ENCODE data around the gene DUSP8. TPM values are rescaled to one million over a fixed set of nuclear protein-coding genes. Genes with fewer than 3 reads are reported as not detected.

Gene DUSP8
- total and polyA plus RNA-seq, 2 experiments from 2014 or later, result 0.11 TPM; not detected in 1

DNA sequence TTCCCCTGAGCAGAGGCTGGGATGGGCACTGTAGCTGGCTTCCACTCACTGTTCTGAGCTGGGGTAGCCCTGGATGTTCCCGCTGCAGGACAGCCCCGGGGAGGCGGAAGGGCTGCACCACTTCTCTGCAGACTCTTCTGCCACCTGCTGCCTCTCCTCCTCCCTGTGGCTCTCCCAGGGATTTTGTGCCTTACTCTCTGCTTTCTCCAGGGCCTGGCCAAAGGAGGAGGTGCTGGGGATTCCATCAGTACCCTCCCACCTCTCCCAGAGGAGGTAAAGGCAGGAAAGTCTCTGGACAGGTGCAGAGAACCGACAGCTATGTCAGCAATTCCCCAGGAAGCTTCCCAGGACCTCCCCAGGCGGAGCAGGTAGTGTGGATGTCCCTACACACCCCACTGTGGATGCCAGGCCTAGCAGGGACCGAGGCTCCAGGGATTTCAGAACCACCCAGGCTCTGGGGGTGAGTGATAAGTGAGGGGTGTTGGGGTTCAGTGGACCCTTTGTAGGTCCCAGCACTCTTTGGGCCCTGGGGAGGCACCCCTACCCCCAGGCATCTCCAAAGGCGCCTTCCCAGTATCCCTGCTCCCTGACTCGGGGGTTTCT lies 11.3 kb downstream of the DUSP8 start:
- Histone ChIP-seq H3K4me1 (ENCODE audit: insufficient read depth) (peaks cover 13% of the 10 kb centered on the region), H3K4me3 (no peak overlapping the region), H3F3A (ENCODE audit: insufficient read depth) (no peaks in the 10 kb centered on the region), H3K36me3 (ENCODE audit: low read depth) (no peaks in the 10 kb centered on the region), H3K27me3 (replicated peaks; ENCODE audit: insufficient read depth) (no peaks in the 10 kb centered on the region), H3K79me2 (ENCODE audit: insufficient read depth) (no peaks in the 10 kb centered on the region), H3K4me2 (ENCODE audit: unreplicated experiment) (no peak overlapping the region), H4K20me1 (ENCODE audit: insufficient read depth) (no peaks in the 10 kb centered on the region), H3K9me3 (ENCODE audit: low read depth) (no peaks in the 10 kb centered on the region), H3K27ac (no peak overlapping the region), H3K9me2 (ENCODE audit: insufficient read depth) (no peaks in the 10 kb centered on the region), H3K9ac (no peak overlapping the region), H2AFZ (no peak overlapping the region)
- WGBS, 2 experiments (ENCODE audit: low coverage in 1 of 2, low lambda C conversion rate in 2 of 2, missing lambda C conversion rate in 2 of 2), result 79 to 83% methylated on average over 8 of the region's 8 CpGs
- DNase-seq, result no peak
- TF ChIP-seq EZH2 (IDR thresholded peaks at IDR 0.05; ENCODE audit: insufficient read depth, poor library complexity, severe bottlenecking), result no peak
- TF ChIP-seq EZH2phosphoT487 (IDR thresholded peaks at IDR 0.05; ENCODE audit: insufficient read depth, low read depth), result no peak
- in situ Hi-C loops (cut with MboI), result no loop called here

DNA sequence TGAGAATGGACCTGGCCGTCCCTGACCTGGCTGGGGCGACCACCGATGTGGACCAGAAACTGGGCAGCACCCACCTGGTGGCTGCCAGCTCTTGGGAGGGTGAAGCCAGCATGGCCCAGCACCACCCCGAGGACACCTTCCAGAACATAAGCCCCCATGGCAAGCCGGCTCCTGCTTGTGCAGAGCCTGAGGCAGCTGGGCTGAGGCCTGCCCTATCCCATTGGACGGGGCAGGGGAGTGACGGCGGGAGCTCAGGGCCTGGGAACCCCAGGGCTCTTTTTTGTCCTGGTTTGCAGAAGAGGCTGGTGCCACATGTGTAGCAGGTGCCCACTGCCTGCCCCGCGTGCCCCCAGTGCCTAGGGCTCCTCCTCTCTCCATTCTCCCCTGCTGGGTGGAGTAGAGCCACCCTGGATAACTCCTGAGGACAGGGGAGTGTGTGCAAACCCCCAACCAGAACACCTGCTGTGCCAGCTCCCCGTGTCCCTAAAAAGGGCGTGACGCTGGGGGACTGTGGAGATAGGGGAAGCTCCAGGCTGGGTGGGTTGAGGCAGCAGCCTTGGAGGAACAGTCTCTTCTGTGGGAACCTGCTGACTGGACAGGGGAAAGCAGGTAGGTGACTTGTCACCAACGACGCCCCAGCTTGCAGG lies 11.9 kb downstream of the DUSP8 start:
- Histone ChIP-seq H3K9me2 (ENCODE audit: insufficient read depth) (no peaks in the 10 kb centered on the region), H3K79me2 (ENCODE audit: insufficient read depth) (no peaks in the 10 kb centered on the region), H3K4me3 (no peak overlapping the region), H3K27ac (no peak overlapping the region), H3K9me3 (ENCODE audit: low read depth) (no peaks in the 10 kb centered on the region), H3K4me1 (ENCODE audit: insufficient read depth) (peaks cover 13% of the 10 kb centered on the region), H3K9ac (no peak overlapping the region), H3K36me3 (ENCODE audit: low read depth) (no peaks in the 10 kb centered on the region), H3K27me3 (replicated peaks; ENCODE audit: insufficient read depth) (no peaks in the 10 kb centered on the region), H4K20me1 (ENCODE audit: insufficient read depth) (no peaks in the 10 kb centered on the region), H2AFZ (no peak overlapping the region), H3K4me2 (ENCODE audit: unreplicated experiment) (no peak overlapping the region), H3F3A (ENCODE audit: insufficient read depth) (no peaks in the 10 kb centered on the region)
- WGBS, 2 experiments (ENCODE audit: low coverage in 1 of 2, low lambda C conversion rate in 2 of 2, missing lambda C conversion rate in 2 of 2), result 63 to 65% methylated on average over 14 to 15 of the region's 15 CpGs
- in situ Hi-C loops (cut with MboI), result no loop called here
- no peak for DNase-seq
- TF ChIP-seq EZH2 (IDR thresholded peaks at IDR 0.05; ENCODE audit: insufficient read depth, poor library complexity, severe bottlenecking), result no peak
- TF ChIP-seq EZH2phosphoT487 (IDR thresholded peaks at IDR 0.05; ENCODE audit: insufficient read depth, low read depth), result no peak

DNA sequence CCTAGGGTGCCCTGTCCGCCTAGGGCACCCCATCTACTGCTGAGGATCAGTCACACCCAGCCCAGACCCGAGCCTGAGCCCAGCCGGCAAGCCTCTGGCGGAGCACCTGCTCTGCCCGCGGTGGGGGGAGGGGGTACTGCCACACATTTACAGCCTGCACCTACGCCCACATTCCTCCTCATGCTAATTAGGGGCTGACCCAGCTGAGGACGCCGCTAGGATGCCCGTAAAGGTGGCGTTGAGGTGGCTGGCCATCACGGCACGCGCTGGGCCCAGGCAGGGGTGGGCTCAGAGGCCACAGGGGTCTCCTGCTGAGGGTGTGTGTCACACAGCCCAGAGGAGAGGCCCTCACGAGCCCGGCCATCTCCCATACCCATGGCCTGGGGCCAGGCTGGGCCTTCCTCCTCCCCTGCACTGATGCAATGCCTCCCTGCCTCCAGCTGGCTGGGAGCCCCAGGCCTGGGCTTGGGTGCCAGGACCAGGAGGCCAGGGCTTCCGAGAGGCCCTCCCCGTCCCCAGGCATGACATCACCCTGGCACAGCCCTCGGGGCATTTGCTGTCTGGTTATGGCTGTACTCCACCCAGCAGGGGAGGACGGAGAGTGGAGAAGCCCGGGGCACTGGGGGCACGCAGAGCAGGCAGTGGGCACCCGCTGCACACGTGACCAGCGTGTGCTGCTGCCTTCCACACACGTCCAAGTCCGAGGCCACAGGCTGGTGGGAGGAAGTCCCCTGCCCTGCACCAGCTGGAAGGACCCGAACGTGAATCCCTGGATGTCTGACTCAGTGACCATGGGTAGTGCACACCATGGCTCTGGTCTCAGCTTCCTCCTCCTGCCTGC lies 12.7 kb downstream of the DUSP8 start:
- Histone ChIP-seq H3K9ac (peak overlapping the region; percentile 35; the same call in 1 of the 2 replicates), H3K79me2 (ENCODE audit: insufficient read depth) (no peaks in the 10 kb centered on the region), H3K27ac (0 out of 2 replicates have a peak overlapping the region, but pooled peaks have one; percentile 22), H3F3A (ENCODE audit: insufficient read depth) (no peaks in the 10 kb centered on the region), H4K20me1 (ENCODE audit: insufficient read depth) (no peaks in the 10 kb centered on the region), H3K9me2 (ENCODE audit: insufficient read depth) (no peaks in the 10 kb centered on the region), H3K9me3 (ENCODE audit: low read depth) (no peaks in the 10 kb centered on the region), H3K4me3 (no peak overlapping the region), H3K36me3 (ENCODE audit: low read depth) (no peaks in the 10 kb centered on the region), H3K4me1 (ENCODE audit: insufficient read depth) (peaks cover 13% of the 10 kb centered on the region), H3K4me2 (ENCODE audit: unreplicated experiment) (no peak overlapping the region), H3K27me3 (replicated peaks; ENCODE audit: insufficient read depth) (no peaks in the 10 kb centered on the region), H2AFZ (peak overlapping the region; percentile 40; the same call in 1 of the 2 replicates)
- DNase-seq, result peak; percentile 89
- WGBS, 2 experiments (ENCODE audit: low coverage in 1 of 2, low lambda C conversion rate in 2 of 2, missing lambda C conversion rate in 2 of 2), result 21 to 24% methylated on average over 25 to 28 of the region's 29 CpGs
- TF ChIP-seq EZH2phosphoT487 (IDR thresholded peaks at IDR 0.05; ENCODE audit: insufficient read depth, low read depth) (no peak), EZH2 (IDR thresholded peaks at IDR 0.05; ENCODE audit: insufficient read depth, poor library complexity, severe bottlenecking) (no peak)
- in situ Hi-C loops (cut with MboI), result no loop called here

DNA sequence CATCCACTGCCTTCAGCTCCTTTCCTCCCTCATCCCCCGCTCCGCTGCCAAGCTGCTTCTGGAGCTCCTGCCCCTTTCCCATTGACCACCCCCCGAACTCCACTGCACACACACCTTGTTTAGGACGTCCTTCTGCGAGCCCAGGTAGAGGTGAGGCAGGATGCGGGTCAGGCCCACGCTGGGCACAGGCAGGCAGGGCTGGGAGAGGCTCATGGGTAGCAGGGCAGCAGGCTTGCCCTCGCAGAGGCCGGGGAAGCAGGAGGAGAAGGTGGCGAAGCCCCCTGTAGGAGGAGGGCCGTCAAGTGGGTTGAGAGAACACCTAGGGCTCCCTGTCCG lies 13.3 kb downstream of the DUSP8 start:
- H3K9me3 ChIP-seq (ENCODE audit: low read depth), result no peaks in the 10 kb centered on the region
- no peak overlapping the region for H3K4me3 ChIP-seq
- TF ChIP-seq EZH2 (IDR thresholded peaks at IDR 0.05; ENCODE audit: insufficient read depth, poor library complexity, severe bottlenecking) (no peak), EZH2phosphoT487 (IDR thresholded peaks at IDR 0.05; ENCODE audit: insufficient read depth, low read depth) (no peak)
- peaks cover 13% of the 10 kb centered on the region for H3K4me1 ChIP-seq (ENCODE audit: insufficient read depth)
- H3K9me2 ChIP-seq (ENCODE audit: insufficient read depth), result no peaks in the 10 kb centered on the region
- H3K4me2 ChIP-seq (ENCODE audit: unreplicated experiment), result peak overlapping the region; percentile 15
- in situ Hi-C loops (cut with MboI), result no loop called here
- H3K9ac ChIP-seq, result peak overlapping the region; percentile 20; the same call in 1 of the 2 replicates
- no peaks in the 10 kb centered on the region for H4K20me1 ChIP-seq (ENCODE audit: insufficient read depth)
- no peaks in the 10 kb centered on the region for H3K79me2 ChIP-seq (ENCODE audit: insufficient read depth)
- H3K36me3 ChIP-seq (ENCODE audit: low read depth), result no peaks in the 10 kb centered on the region
- DNase-seq, result no peak
- no peaks in the 10 kb centered on the region for H3F3A ChIP-seq (ENCODE audit: insufficient read depth)
- WGBS, 2 experiments (ENCODE audit: low coverage in 1 of 2, low lambda C conversion rate in 2 of 2, missing lambda C conversion rate in 2 of 2), result 50 to 67% methylated on average over 12 of the region's 12 CpGs
- H3K27ac ChIP-seq, result no peak overlapping the region
- 0 out of 2 replicates have a peak overlapping the region, but pooled peaks have one; percentile 9 for H2AFZ ChIP-seq
- H3K27me3 ChIP-seq (replicated peaks; ENCODE audit: insufficient read depth), result no peaks in the 10 kb centered on the region
